GM18868 (cell line): ENCODE measurements around the gene BARHL1.
"Not testable (repeated sequence)": the region's sequence is repeated elsewhere in the genome, so short reads cannot be mapped to it uniquely, and the experiment has no call there.

ENCODE experiments used
- ATAC-seq: cut with Tn5 transposase; IDR thresholded peaks from one replicate; pipeline ENCODE4 v1.9.1; 2021; ENCODE audit warnings: mild to moderate bottlenecking, moderate library complexity; ENCODE audit not compliant: unreplicated experiment

BARHL1 gene

DNA sequence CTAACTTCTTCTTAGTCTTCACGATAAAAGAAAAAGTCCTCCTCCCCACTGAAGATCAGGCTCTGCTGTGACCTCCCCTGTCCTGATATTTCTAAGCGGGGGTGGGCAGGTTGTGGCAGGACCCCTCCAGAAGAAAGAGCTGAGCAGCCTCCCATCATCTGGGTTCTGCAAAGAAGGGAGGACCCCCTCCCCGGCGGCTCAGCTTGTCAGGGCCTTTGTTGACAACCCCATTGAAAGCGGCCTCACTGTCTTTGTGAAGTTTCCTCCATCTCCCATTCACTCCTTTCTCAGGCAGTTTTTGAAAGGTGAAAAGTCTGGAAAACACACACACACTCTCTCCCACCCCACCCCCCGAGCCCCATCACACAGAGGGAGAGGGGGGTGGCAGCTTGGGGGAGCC lies 26.2 kb upstream of the BARHL1 start:
- ATAC-seq: no peak

DNA sequence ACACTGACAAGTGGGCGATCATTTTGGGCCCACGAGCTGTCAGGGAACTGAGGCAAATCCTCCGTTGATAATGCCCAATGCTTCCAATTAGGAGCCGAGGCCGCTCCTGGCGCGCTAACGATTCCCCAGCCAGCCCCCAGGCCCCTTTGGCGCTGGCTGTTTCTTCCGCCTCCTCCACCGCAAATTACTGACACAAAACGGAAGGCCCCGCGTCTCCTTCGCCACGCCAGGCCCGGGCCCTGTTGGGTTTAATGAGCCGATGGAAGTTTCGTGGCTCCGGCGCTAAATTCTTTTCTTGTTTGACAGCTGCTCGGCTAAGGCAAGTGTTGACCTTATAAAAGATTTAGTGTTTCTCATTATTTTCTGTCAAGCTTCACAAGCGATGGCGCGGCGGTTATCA lies 25.7 kb upstream of the BARHL1 start:
- no peak for ATAC-seq

DNA sequence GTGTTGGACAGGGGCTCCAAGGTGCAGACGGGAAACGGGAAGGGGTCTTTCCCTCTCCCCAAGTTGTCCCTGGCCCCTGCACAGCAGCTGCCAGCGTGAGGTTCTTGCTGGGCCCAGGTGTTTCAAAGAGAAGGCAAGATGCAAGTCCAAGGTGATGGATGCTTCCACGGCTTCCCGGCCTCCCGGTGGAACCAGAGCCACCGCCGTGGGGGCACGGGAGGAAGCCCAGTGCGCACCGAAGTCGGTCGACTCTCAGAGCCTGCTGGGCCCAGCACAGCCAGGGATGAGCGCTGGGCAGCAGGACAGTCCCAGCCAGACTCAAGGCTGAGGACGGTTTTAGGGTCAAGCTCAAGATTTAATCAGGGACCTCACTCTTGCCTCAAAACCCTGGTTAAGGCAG lies 25.2 kb upstream of the BARHL1 start:
- ATAC-seq: no peak

GRCh38 chr9:132559711-132560110 lies 22.7 kb upstream of the BARHL1 start:
- ATAC-seq: no peak

GRCh38 chr9:132560616-132561202 lies 21.7 kb upstream of the BARHL1 start:
- ATAC-seq: no peak

DNA sequence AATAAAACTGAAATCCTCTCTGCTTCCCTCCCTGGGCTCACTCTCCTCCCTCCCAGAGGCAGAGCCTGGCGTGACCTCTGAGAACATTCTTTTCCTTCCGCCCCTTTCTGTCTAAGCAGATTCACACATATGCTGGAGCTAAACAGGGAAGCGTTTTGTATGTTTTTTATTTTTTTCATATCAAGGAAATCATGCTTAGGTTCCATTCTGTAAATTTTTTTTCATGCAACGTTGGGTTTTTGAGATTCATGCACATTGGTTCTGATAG lies 20.2 kb upstream of the BARHL1 start:
- no peak for ATAC-seq

DNA sequence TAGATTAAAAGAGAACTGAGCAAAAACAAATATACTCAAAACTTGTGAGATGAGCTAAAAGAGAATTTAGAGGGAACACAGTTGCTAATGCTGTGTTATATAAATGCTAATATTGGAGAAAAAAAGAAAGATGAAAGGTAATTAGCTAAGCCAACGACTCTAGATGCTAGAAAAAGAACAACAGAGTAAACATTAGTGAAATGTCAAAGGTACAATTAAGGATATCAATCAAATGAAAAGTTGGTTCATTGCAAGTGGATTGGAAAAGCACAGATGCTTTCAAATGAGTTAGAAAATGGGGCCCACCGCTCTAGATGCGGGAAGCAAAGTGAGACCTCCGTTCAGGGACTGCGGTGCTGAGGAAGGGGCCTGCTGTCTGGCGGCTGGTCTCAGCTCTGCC lies 17.9 kb upstream of the BARHL1 start:
- no peak for ATAC-seq

- ATAC-seq: not testable (repeated sequence)
Measured at GRCh38 chr9:132568787-132569186, 13.6 kb upstream of the BARHL1 start.

DNA sequence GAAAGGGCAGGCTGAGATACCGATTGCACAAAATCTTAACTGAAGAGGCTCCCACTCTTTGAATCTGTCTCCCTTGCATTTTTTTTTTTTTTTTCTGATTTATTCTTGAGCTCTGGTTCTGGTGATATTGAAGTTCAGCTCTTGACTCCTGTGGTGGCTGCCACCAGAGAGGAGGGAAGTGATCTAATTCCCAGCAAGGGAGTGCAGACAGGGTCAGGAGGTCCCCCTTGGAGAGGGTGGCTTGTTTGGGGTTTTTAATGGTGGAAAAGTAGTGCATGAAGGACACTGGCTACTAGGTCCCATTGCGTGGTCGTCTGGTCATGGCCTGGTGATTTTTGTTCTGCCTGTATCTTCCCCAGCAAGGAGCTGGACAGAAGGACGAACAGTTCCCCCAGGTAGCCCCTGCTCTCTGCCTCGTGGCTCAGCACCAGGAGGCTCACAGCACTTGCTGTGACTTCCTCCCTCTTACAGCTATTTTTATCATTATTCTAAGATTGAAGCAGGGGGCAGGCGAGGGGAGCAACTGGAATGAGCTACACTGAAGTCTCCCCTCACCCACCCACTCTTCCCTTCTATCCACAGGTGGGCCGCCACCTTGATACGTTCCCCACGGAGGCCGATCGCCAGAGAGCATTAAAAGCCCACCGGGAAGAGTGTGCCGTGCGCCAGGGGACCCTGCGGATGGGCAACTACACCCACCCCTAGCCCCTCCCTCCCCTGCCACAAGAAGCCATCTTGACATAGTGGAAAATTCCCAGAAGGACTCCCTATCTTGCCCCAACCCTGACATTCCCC lies 10.4 kb upstream of the BARHL1 start:
- no peak for ATAC-seq

DNA sequence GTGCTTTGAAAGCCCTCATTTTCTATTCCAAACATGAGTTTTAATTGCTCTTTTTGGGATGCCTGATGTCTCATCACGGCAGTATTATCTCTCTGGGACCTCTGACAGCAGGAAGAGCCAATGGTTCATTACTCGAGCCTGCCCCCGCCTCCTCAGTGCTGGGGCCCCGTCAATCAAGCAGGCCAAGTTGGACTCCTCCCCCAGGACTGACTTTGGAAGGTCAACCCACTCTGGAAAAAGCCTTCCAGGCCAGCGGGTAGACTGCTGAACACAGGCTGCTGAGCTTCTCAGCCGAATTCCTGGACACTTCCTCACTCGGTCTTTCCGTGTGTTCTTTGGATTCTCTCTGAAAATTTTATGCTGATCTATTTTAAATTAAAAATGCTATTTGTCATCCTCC lies 9.5 kb upstream of the BARHL1 start:
- no peak for ATAC-seq

GRCh38 chr9:132575005-132575609 lies 7.3 kb upstream of the BARHL1 start:
- no peak for ATAC-seq

DNA sequence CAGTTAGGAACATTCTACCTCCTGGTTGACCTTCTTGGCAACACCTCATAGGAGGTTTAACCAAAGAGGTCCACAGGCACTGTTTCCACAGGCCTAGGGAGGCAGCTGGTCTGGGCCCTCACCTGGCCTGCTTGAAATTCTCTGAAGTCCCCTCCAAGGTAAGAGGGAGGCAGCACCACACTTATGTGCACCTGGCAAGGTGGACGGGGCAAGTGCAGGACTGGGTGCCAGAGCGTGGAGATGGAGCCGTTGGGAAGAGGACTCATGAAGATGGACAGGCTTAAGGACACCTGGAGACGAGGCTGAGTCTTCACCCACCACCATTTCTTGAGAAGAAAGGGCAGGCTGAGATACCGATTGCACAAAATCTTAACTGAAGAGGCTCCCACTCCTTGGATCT lies 6.6 kb upstream of the BARHL1 start:
- no peak for ATAC-seq

- ATAC-seq: no peak
Measured at GRCh38 chr9:132577119-132577518, 5.3 kb upstream of the BARHL1 start.

DNA sequence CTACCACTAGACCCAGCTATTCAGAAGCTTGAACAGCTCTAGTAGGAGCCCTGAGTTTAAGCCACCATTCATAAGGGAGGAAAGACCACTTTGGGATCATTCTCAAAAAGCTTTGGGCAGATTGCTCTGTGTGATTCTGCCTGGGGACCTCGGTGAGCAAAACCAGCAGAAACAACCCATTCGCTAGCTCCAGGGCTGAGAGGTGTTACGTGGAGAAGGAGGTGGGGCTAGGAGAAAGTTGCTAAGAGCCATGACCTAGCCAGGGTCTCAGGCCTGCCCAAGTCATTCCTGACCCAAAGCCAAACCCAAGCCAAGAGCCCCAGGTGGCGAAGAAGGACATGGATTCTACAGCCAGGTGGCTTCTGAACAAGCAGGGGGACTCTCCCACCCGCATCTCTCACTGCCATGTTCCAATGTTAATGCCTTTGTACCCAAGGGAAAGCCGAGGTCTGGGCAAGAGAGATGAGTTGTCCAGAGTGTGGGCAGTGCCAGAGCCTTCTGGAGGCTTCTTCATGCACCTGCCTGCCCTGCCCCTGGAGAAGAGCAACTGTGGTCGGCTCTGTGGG lies 4.0 kb upstream of the BARHL1 start:
- ATAC-seq: no peak

GRCh38 chr9:132579427-132579798 lies 3.0 kb upstream of the BARHL1 start:
- no peak for ATAC-seq

- ATAC-seq: no peak
Measured at GRCh38 chr9:132582786-132583583, 579 bp downstream of the BARHL1 start.

DNA sequence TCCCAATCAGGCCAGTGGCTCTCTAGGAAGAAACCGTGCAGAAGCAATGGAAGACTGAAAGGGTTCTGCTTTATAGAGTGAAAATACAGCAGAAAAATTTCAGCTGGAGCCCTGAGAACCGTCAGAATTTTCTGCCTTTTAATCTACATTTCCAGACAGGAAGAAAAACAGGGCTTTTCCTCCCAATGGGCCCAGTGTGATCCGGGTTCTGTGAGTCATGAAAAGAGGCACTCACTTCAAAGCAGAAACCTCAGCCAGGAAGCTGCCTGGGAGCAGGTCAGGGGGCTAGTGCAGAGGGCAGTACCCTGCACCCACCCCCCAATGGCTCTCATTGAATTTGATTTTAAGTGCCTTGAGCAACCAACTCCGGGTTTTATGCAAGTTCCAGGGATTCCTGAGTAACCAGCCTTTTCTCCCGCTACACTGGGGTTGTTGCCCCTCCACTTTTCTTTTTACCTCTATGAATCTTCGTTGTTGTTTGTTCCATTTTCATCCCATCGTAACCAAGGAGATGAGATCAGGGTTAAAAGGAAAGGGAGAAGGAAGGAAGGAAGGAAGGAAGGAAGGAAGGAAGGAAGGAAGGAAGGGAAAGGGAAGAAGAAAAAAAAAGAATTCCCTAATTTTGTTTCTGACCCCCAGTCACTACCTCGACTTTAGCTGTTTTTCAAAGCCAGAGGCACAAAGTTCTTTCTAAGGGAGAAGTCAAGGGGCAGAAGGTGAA lies 1.3 kb downstream of the BARHL1 start:
- ATAC-seq: no peak

- ATAC-seq: no peak
Measured at GRCh38 chr9:132584601-132585560, 2.5 kb downstream of the BARHL1 start.

GRCh38 chr9:132585954-132586829 lies 3.8 kb downstream of the BARHL1 start:
- ATAC-seq: no peak
